HepG2 (cell line): ENCODE results near the gene APRT. TPM values are rescaled to one million over a fixed set of nuclear protein-coding genes. Genes with fewer than 3 reads are reported as not detected.
A peak's percentile ranks its signal among the peaks of the same experiment; 100 is the strongest.

ENCODE experiments used
- ATF4 ChIP-seq, 2 experiments: fragments of 450-650 bp in 1 of 2; sonication (generic) in 1 of 2; formaldehyde crosslinking; IDR thresholded peaks; 2 replicates each; pipeline versions ENCODE4 v1.5.0 to v1.8.0; 2020 to 2022; ENCODE audit warnings: mild to moderate bottlenecking in 1 of 2, missing genetic modification reagents in 1 of 2
- ATF7-NPFF ChIP-seq: sonication (generic); formaldehyde crosslinking; IDR thresholded peaks from 2 replicates; pipeline ENCODE4 v1.8.1; 2023; ENCODE audit warnings: mild to moderate bottlenecking, low read depth, missing genetic modification reagents, moderate library complexity
- EP300 ChIP-seq, 3 experiments: sonication (generic) in 1 of 3; formaldehyde crosslinking in 1 of 3; IDR thresholded peaks; 2 replicates each; pipeline versions ENCODE4 v1.5.1 to v1.6.1; 2011 to 2020; ENCODE audit warnings: low read depth in 2 of 3, low read length in 2 of 3, borderline replicate concordance in 1 of 3, improper control_type of control experiment in 1 of 3, mild to moderate bottlenecking in 1 of 3, missing genetic modification reagents in 1 of 3, moderate library complexity in 1 of 3
- KLF11 ChIP-seq: IDR thresholded peaks from 2 replicates; pipeline ENCODE4 v1.6.1; 2016; ENCODE audit warnings: missing compliant biosample characterization
- MBD4 ChIP-seq: IDR thresholded peaks from 2 replicates; pipeline ENCODE4 v1.6.1; 2012; ENCODE audit warnings: low read length, inconsistent platforms, borderline replicate concordance
- MIER2 ChIP-seq: IDR thresholded peaks from 2 replicates; pipeline ENCODE4 v1.6.1; 2016; ENCODE audit warnings: missing biosample characterization, missing genetic modification reagents
- RCOR2 ChIP-seq: IDR thresholded peaks from 2 replicates; pipeline ENCODE4 v1.6.1; 2016; ENCODE audit warnings: missing biosample characterization, missing genetic modification reagents
- SALL2 ChIP-seq: sonication (generic); formaldehyde crosslinking; IDR thresholded peaks from 2 replicates; pipeline ENCODE4 v1.8.1; 2023; ENCODE audit warnings: mild to moderate bottlenecking, missing genetic modification reagents, inconsistent platforms
- SAP130 ChIP-seq: IDR thresholded peaks from 2 replicates; pipeline ENCODE4 v1.6.1; 2016; ENCODE audit warnings: low read depth
- SRSF1 ChIP-seq: fragments of 200-400 bp; formaldehyde crosslinking; optimal IDR thresholded peaks from 2 replicates; pipeline ENCODE3; 2017; ENCODE audit warnings: mild to moderate bottlenecking, low read depth, low read length, moderate library complexity
- TBP ChIP-seq: sonication (generic); formaldehyde crosslinking; IDR thresholded peaks from 2 replicates; pipeline ENCODE4 v1.5.0; 2020; ENCODE audit warnings: missing genetic modification reagents
- TBX3 ChIP-seq: fragments of 450-650 bp; IDR thresholded peaks from 2 replicates; pipeline ENCODE4 v1.6.1; 2017; ENCODE audit warnings: antibody characterized with exemption, mild to moderate bottlenecking, inconsistent platforms, borderline replicate concordance
- TFDP1 ChIP-seq: IDR thresholded peaks from 2 replicates; pipeline ENCODE4 v1.6.1; 2016; ENCODE audit warnings: missing compliant biosample characterization, missing genetic modification reagents, borderline replicate concordance
- THRA ChIP-seq: sonication (generic); formaldehyde crosslinking; IDR thresholded peaks from 2 replicates; pipeline ENCODE4 v1.4.0; 2020; ENCODE audit warnings: missing genetic modification reagents, borderline replicate concordance
- ZFP36L1 ChIP-seq: sonication (generic); formaldehyde crosslinking; IDR thresholded peaks from 2 replicates; pipeline ENCODE4 v1.8.0; 2022; ENCODE audit warnings: mild to moderate bottlenecking, missing genetic modification reagents, moderate library complexity
- ZNF10 ChIP-seq: sonication (generic); formaldehyde crosslinking; IDR thresholded peaks from 2 replicates; pipeline ENCODE4 v1.4.0; 2020; ENCODE audit warnings: mild to moderate bottlenecking, low read depth, missing genetic modification reagents, borderline replicate concordance
- ZNF205 ChIP-seq: IDR thresholded peaks from 2 replicates; pipeline ENCODE4 v1.6.1; 2018; ENCODE audit warnings: missing biosample characterization, missing genetic modification reagents
- ZNF275 ChIP-seq: sonication (generic); formaldehyde crosslinking; IDR thresholded peaks from 2 replicates; pipeline ENCODE4 v1.8.0; 2022; ENCODE audit warnings: missing genetic modification reagents, mild to moderate bottlenecking, inconsistent platforms, borderline replicate concordance
- ZNF354B ChIP-seq: sonication (generic); formaldehyde crosslinking; IDR thresholded peaks from 2 replicates; pipeline ENCODE4 v1.8.0; 2022; ENCODE audit warnings: mild to moderate bottlenecking, missing genetic modification reagents
- ZNF382 ChIP-seq: sonication (generic); formaldehyde crosslinking; IDR thresholded peaks from 2 replicates; pipeline ENCODE4 v1.5.0; 2020; ENCODE audit warnings: missing genetic modification reagents, mild to moderate bottlenecking, borderline replicate concordance
- ZNF530 ChIP-seq: sonication (generic); formaldehyde crosslinking; IDR thresholded peaks from 2 replicates; pipeline ENCODE4 v1.5.0; 2020; ENCODE audit warnings: low read depth, mild to moderate bottlenecking, missing genetic modification reagents
- ZZZ3 ChIP-seq: sonication (generic); formaldehyde crosslinking; IDR thresholded peaks from 2 replicates; pipeline ENCODE4 v1.4.0; 2020; ENCODE audit warnings: missing genetic modification reagents, mild to moderate bottlenecking, borderline replicate concordance
- polyA plus RNA-seq, 8 experiments: library from polyadenylated mRNA; depleted of rRNA in 3 of 8; stranded (reverse) in 7 of 8; unstranded in 1 of 8; fragments of >200 nt; fragmentation: Illumina TruSeq in 4 of 8; extraction: Trizol in 4 of 8; gene quantifications; 2 replicates each; pipeline versions ENCODE4 v1.2.1 to v1.2.3, GENCODE V29; 2011 to 2016; ENCODE audit warnings: low read depth in 4 of 8, missing spikeins in 1 of 8, mixed read lengths in 1 of 8; ENCODE audit not compliant: insufficient read depth in 1 of 8
- total RNA-seq, 5 experiments: library from RNA; depleted of rRNA; stranded (reverse); fragments of >200 nt; fragmentation: Illumina TruSeq; extraction: Trizol; gene quantifications; 2 replicates each; pipeline ENCODE4 v1.2.3, GENCODE V29; 2016; ENCODE audit warnings: low read depth in 1 of 5
- TF ChIP-seq, protein P1 (sequence below): sonication (generic); formaldehyde crosslinking; IDR thresholded peaks from 2 replicates; pipeline ENCODE4 v1.4.0; 2020; ENCODE audit warnings: mild to moderate bottlenecking, missing genetic modification reagents

The APRT gene
- total and polyA plus RNA-seq, 2 of the 13 experiments (the other 11 are each of a cell fraction or from before 2014, with no cell fraction given), result 155 to 242 TPM

DNA sequence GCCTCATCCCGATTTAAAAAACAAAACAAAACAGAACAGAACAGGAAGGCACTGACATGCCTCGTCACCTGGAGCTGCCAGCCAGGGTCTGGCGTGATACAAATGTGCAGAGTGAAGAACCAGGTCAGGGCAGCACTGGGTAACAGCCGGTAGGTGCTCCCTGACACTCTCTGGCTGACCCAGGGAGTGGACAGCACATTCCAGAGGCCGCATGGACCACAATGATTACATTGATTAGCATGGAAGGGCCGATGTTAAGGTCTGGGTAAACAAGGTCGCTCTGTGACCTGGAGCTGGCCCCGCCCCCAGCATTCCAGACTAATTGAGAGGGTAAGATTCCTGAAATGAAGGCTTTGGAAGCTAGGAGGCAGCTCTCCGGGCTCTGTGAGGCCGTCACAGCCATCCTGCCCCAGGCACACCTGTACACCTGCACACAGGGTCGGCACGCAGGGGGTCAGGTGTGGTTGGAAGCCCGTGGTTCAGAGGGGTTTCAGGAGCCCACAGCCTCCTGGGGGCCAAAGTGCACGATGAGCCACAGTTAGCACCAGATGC lies 48.1 kb downstream of the APRT start (continued):
- TF ChIP-seq TBX3 (peak; percentile 90), ZNF205 (CRISPR knock-in tag) (peak; percentile 79; the same call in 1 of the 2 replicates), MIER2 (CRISPR knock-in tag) (peak; percentile 81; the same call in 1 of the 2 replicates), ZZZ3 (no peak), ZNF382 (CRISPR knock-in tag) (no peak), ZNF10 (no peak), EP300 (IDR thresholded peaks at IDR 0.05; ENCODE audit: low read depth in 2 of 2, low read length in 2 of 2) (peak; percentile 73 to 82), EP300 (CRISPR knock-in tag; IDR thresholded peaks at IDR 0.05; ENCODE audit: borderline replicate concordance) (peak; percentile 76), SALL2 (CRISPR knock-in tag) (no peak), ATF4 (CRISPR knock-in tag; IDR thresholded peaks at IDR 0.05) (no peak), SRSF1 (peak; percentile 4), ZNF275 (CRISPR knock-in tag) (no peak), MBD4 (no peak), THRA (CRISPR knock-in tag) (peak; percentile 84), SAP130 (CRISPR knock-in tag) (peak; percentile 99), KLF11 (CRISPR knock-in tag) (0 out of 2 replicates have a peak, but pooled peaks have one; percentile 61), RCOR2 (CRISPR knock-in tag) (peak; percentile 93), ZNF530 (CRISPR knock-in tag) (no peak), ZFP36L1 (no peak), TFDP1 (peak; percentile 79; the same call in 1 of the 2 replicates), ZNF354B (CRISPR knock-in tag) (no peak), ATF7-NPFF (no peak; the same call in 1 of the 2 replicates), TBP (CRISPR knock-in tag) (no peak)
- TF ChIP-seq, protein P1, sequence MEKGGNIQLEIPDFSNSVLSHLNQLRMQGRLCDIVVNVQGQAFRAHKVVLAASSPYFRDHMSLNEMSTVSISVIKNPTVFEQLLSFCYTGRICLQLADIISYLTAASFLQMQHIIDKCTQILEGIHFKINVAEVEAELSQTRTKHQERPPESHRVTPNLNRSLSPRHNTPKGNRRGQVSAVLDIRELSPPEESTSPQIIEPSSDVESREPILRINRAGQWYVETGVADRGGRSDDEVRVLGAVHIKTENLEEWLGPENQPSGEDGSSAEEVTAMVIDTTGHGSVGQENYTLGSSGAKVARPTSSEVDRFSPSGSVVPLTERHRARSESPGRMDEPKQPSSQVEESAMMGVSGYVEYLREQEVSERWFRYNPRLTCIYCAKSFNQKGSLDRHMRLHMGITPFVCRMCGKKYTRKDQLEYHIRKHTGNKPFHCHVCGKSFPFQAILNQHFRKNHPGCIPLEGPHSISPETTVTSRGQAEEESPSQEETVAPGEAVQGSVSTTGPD, result no peak
